Activated CD4-positive, alpha-beta T cell treated with anti-CD3 and anti-CD28 coated beads for 48 hours (primary cell): ENCODE measurements around the gene EOGT.

Source experiments
- DNase-seq: peaks from one replicate; pipeline ENCODE4 v3.0.0-alpha.2; 2020

EOGT gene

GRCh38 chr3:68953816-68954444 lies 59.6 kb downstream of the EOGT start:
- no peak for DNase-seq

GRCh38 chr3:68945225-68945624 lies 68.3 kb downstream of the EOGT start:
- no peak for DNase-seq

DNA sequence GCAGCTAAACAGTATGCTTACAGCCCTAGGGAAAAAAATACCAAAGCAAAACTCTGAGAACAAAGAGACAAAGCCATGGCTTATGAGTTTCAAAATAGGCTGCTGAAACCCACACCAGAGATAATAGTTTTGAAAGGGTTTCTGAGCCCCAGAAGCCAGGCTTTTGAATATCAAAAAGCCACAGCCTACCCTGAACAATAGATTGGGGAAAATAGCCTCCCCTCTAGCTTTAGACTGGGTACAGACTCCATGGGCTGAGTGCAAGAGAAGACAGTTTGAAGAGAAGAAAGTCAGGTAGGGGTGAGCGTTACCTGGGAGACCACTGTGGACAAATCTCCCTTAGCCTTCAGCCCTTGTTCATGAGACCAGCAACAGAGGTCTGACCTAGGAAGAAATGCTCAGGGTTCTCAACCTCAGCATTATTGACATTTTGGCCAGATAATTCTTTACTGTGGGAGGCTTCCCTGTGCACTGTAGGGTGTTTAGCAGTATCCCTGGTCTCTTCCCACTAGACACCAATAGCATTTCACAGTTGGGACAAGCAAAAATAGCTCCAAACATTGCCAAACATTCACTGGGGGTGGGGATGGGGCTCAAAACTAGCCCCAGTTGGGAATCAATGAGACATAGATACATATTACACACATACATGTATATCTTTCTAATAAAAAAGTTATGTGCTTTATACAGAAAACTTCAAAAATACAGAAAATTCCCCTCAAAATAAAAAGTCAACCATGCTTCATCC lies 69.6 kb downstream of the EOGT start:
- DNase-seq: no peak

DNA sequence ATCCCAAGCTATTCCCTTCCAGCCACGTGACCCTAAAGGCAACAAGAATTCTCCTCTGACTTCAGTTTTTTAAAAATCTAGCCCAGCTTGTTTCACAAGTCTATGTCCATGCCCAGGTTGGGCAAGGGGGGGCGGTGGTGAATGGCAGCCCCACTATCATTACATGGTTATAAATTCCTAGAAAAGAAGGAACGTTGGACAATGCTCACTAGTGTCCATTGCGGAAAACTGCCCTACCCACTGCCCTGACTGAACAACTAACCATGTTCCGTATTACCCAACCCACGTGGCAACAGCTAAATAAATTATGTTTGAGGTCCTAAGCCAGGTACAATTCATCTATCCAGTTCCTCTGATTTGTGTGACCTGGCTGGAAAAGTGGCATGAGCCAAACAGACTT lies 72.4 kb downstream of the EOGT start:
- no peak for DNase-seq

DNA sequence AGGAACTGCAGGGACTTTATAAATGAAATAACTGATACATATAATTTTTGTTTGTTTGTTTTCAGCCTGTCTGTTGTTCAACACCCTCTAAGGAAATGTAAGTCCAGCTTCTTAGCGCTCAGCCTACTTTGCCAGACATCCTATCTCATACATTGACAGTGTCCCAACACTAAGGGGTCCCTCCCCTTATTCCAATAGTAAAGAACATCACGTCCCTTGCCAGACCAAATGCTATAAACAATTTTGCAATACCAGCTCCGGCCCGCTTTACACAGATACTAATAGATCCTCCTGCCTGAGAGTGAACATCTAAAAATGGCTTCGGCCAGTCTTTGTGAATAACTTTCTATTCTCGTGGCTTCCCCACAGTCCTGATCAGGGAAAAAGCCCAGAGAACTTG lies 76.6 kb downstream of the EOGT start:
- DNase-seq: no peak

DNA sequence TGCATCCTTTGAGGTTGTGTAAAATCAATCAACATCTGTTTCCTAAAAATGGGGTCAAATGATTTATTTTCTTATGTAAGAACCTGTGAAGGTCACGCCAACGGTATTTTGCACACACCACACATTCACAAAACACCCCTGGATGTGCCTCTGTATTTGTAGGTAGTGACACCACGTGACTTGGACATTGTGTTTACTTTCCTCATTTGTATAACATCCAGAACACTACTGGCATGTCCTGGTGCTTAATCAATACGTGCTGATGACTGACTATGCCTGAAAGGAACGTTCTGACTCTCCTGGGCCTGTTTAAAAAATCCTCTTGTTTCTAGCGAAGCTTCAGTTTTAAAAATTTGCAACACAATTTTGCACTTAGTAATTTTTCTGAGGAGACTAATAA lies 77.7 kb downstream of the EOGT start:
- DNase-seq: no peak

GRCh38 chr3:68931406-68932149 lies 81.9 kb downstream of the EOGT start:
- DNase-seq: no peak
